CD14-positive monocyte (primary cell): ENCODE measurements around the gene LCP1. TPM values are rescaled to one million over a fixed set of nuclear protein-coding genes. Genes with fewer than 3 reads are reported as not detected.

Experiments
- DNase-seq, 3 donors: peaks; one replicate each; pipeline ENCODE4 v3.0.0-alpha.2; 2011 to 2022
- H2AFZ ChIP-seq: 2 replicates; pipeline ENCODE4 v1.6.0; 2012; ENCODE audit warnings: mild to moderate bottlenecking, low read depth, low read length, inconsistent platforms; ENCODE audit not compliant: insufficient read depth, poor library complexity, severe bottlenecking
- H3K27ac ChIP-seq, 2 donors: 1 replicate in 1 of 2; 2 replicates in 1 of 2; pipeline ENCODE4 v1.5.1; 2012 to 2013; ENCODE audit warnings: low read length in 2 of 2, control low read depth in 1 of 2, inconsistent platforms in 1 of 2, low read depth in 1 of 2, mild to moderate bottlenecking in 1 of 2
- H3K27me3 ChIP-seq, 2 donors: one replicate each; pipeline versions ENCODE4 v1.6.0 to v1.6.1; 2011 to 2013; ENCODE audit warnings: low read length in 2 of 2; ENCODE audit not compliant: control insufficient read depth in 2 of 2, insufficient read depth in 2 of 2
- H3K36me3 ChIP-seq, 2 donors: replicated peaks in 1 of 2; 1 replicate in 1 of 2; 2 replicates in 1 of 2; pipeline versions ENCODE4 v1.5.1 to v1.6.1; 2012 to 2013; ENCODE audit warnings: low read length in 2 of 2, control low read depth in 1 of 2, inconsistent platforms in 1 of 2, mild to moderate bottlenecking in 1 of 2; ENCODE audit not compliant: insufficient read depth in 2 of 2, control insufficient read depth in 1 of 2
- H3K4me1 ChIP-seq, 2 donors: 1 replicate in 1 of 2; 2 replicates in 1 of 2; pipeline versions ENCODE4 v1.5.1 to v1.6.1; 2012 to 2013; ENCODE audit warnings: low read length in 2 of 2, control low read depth in 1 of 2, inconsistent platforms in 1 of 2, mild to moderate bottlenecking in 1 of 2, moderate library complexity in 1 of 2; ENCODE audit not compliant: insufficient read depth in 2 of 2, control insufficient read depth in 1 of 2
- H3K4me2 ChIP-seq: replicated peaks from 2 replicates; pipeline ENCODE3; 2012; ENCODE audit warnings: low read length, moderate library complexity, mild to moderate bottlenecking; ENCODE audit not compliant: poor library complexity, severe bottlenecking; ENCODE audit errors: extremely low read depth
- H3K4me3 ChIP-seq, 3 experiments: fragments of 200-600 bp in 1 of 3; sonication (generic) in 1 of 3; replicated peaks in 1 of 3; 1 replicate in 2 of 3; 2 replicates in 1 of 3; pipeline ENCODE4 v1.5.1; 2011 to 2013; ENCODE audit warnings: low read length in 3 of 3, mild to moderate bottlenecking in 3 of 3, control low read depth in 2 of 3, low read depth in 2 of 3, inconsistent platforms in 1 of 3, moderate library complexity in 1 of 3
- H3K79me2 ChIP-seq: 2 replicates; pipeline ENCODE4 v1.6.0; 2012; ENCODE audit warnings: mild to moderate bottlenecking, control low read depth, inconsistent platforms, low read length, moderate library complexity; ENCODE audit not compliant: insufficient read depth
- H3K9ac ChIP-seq: 2 replicates; pipeline ENCODE4 v1.6.0; 2017; ENCODE audit warnings: low read length, mild to moderate bottlenecking; ENCODE audit not compliant: insufficient read depth, poor library complexity, severe bottlenecking
- H3K9me3 ChIP-seq, 2 donors: replicated peaks in 1 of 2; 1 replicate in 1 of 2; 2 replicates in 1 of 2; pipeline versions ENCODE4 v1.5.1 to v1.6.1; 2012 to 2013; ENCODE audit warnings: low read length in 2 of 2, control low read depth in 1 of 2; ENCODE audit not compliant: control insufficient read depth in 1 of 2, insufficient read depth in 1 of 2
- H4K20me1 ChIP-seq: 2 replicates; pipeline ENCODE4 v1.6.0; 2012; ENCODE audit warnings: mild to moderate bottlenecking, low read length, control low read depth, moderate library complexity; ENCODE audit not compliant: insufficient read depth
- H3K27ac Mint-ChIP-seq, 7 donors: one replicate each; pipeline ENCODE4 v1.8.0; 2020; ENCODE audit warnings: mild to moderate bottlenecking in 7 of 7, mixed read lengths in 7 of 7, moderate library complexity in 6 of 7, inconsistent platforms in 2 of 7
- H3K27me3 Mint-ChIP-seq, 3 donors: one replicate each; pipeline ENCODE4 v1.8.0; 2021 to 2022; ENCODE audit warnings: low read depth in 3 of 3, mild to moderate bottlenecking in 3 of 3, mixed read lengths in 3 of 3, moderate library complexity in 3 of 3, inconsistent platforms in 1 of 3
- H3K36me3 Mint-ChIP-seq, 2 donors: one replicate each; pipeline ENCODE4 v1.8.0; 2020; ENCODE audit warnings: mixed read lengths in 2 of 2, inconsistent platforms in 1 of 2, mild to moderate bottlenecking in 1 of 2
- H3K4me1 Mint-ChIP-seq: one replicate; pipeline ENCODE4 v1.8.0; 2020; ENCODE audit warnings: mild to moderate bottlenecking, mixed read lengths
- H3K4me3 Mint-ChIP-seq, 2 donors: one replicate each; pipeline ENCODE4 v1.8.0; 2020; ENCODE audit warnings: mild to moderate bottlenecking in 2 of 2, mixed read lengths in 2 of 2, moderate library complexity in 1 of 2
- H3K9me3 Mint-ChIP-seq, 7 donors: one replicate each; pipeline ENCODE4 v1.8.0; 2020 to 2022; ENCODE audit warnings: mixed read lengths in 7 of 7, mild to moderate bottlenecking in 6 of 7, moderate library complexity in 6 of 7, inconsistent platforms in 2 of 7
- WGBS: methylation state at CpG from one replicate; pipeline ENCODE4 v1.1.5; 2013; ENCODE audit warnings: missing lambda C conversion rate; ENCODE audit not compliant: insufficient coverage; 5-methylcytosine and 5-hydroxymethylcytosine counted together
- intact Hi-C, 2 donors: fragments of 100-400 bp; cut with micrococcal nuclease; formaldehyde crosslinking; loops; one replicate each; pipeline versions ENCODE4 v1.15.0 to v1.15.1; 2023
- polyA plus RNA-seq, 3 donors: library from polyadenylated mRNA; depleted of rRNA in 1 of 3; unstranded in 2 of 3; stranded (reverse) in 1 of 3; fragments of 300-500 nt in 2 of 3; fragments of >200 nt in 1 of 3; fragmentation: Illumina TruSeq in 2 of 3; gene quantifications; 1 replicate in 2 of 3; 2 replicates in 1 of 3; pipeline ENCODE4 v1.2.3, GENCODE V29; 2012 to 2021
- TF ChIP-seq, protein P1 (sequence below): fragments of 200-600 bp; IDR thresholded peaks from one replicate; pipeline ENCODE4 v1.8.0; 2022; ENCODE audit warnings: antibody characterized with exemption, mild to moderate bottlenecking

LCP1 gene
- polyA plus RNA-seq, 3 donors, result 653 to 2,003 (median 1,636) TPM

DNA sequence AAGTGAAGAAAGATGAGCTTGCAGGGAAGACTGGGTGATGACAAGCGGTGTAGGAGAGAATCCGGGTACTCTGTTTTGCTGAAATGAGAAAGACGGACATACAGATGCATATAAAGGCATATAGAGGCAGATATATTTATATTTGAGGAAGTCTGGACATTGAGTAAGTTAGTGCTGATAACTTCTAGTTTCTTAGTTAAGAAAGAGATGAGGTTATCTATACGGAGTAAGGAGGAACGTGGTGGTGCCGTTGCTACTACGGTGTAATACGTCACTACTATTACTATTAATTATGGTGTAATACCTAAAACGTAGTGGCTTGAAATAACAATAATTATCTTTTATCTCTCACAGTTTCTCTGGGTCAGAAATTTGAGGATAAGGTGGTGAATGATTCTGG is 67.4 kb downstream of the LCP1 start:
- no peaks in the 10 kb centered on the region for H3K36me3 Mint-ChIP-seq
- H3K4me1 ChIP-seq, result peaks cover 4 to 11% of the 10 kb centered on the region in 2 donors
- WGBS, result 60% methylated on average over 3 of the region's 9 CpGs
- H3K27me3 Mint-ChIP-seq, result peaks cover 0 to 3% (median 2%) of the 10 kb centered on the region in 3 donors
- TF ChIP-seq, protein P1, sequence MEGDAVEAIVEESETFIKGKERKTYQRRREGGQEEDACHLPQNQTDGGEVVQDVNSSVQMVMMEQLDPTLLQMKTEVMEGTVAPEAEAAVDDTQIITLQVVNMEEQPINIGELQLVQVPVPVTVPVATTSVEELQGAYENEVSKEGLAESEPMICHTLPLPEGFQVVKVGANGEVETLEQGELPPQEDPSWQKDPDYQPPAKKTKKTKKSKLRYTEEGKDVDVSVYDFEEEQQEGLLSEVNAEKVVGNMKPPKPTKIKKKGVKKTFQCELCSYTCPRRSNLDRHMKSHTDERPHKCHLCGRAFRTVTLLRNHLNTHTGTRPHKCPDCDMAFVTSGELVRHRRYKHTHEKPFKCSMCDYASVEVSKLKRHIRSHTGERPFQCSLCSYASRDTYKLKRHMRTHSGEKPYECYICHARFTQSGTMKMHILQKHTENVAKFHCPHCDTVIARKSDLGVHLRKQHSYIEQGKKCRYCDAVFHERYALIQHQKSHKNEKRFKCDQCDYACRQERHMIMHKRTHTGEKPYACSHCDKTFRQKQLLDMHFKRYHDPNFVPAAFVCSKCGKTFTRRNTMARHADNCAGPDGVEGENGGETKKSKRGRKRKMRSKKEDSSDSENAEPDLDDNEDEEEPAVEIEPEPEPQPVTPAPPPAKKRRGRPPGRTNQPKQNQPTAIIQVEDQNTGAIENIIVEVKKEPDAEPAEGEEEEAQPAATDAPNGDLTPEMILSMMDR, result no peak
- peaks cover 14% of the 10 kb centered on the region for H3K4me1 Mint-ChIP-seq
- H3K79me2 ChIP-seq, result no peaks in the 10 kb centered on the region
- intact Hi-C loops, result no loop called here
- no peaks in the 10 kb centered on the region for H3K27me3 ChIP-seq
- H3K9me3 ChIP-seq, result no peaks in the 10 kb centered on the region
- H3K27ac ChIP-seq, result peak overlapping the region in 1 of 2 donors; percentile 49
- peak; percentile 39 to 72 (median 65) for DNase-seq
- H3K4me3 Mint-ChIP-seq, result no peak overlapping the region
- H3K4me3 ChIP-seq, result no peak overlapping the region
- H3K4me2 ChIP-seq, result no peak overlapping the region
- H2AFZ ChIP-seq, result no peak overlapping the region
- H3K36me3 ChIP-seq, result no peaks in the 10 kb centered on the region
- peaks cover 0 to 5% (median 2%) of the 10 kb centered on the region in 7 donors for H3K9me3 Mint-ChIP-seq
- no peaks in the 10 kb centered on the region for H4K20me1 ChIP-seq
- no peak overlapping the region for H3K9ac ChIP-seq
- peak overlapping the region in 6 of 7 donors; percentile 67 to 92 (median 84) for H3K27ac Mint-ChIP-seq

DNA sequence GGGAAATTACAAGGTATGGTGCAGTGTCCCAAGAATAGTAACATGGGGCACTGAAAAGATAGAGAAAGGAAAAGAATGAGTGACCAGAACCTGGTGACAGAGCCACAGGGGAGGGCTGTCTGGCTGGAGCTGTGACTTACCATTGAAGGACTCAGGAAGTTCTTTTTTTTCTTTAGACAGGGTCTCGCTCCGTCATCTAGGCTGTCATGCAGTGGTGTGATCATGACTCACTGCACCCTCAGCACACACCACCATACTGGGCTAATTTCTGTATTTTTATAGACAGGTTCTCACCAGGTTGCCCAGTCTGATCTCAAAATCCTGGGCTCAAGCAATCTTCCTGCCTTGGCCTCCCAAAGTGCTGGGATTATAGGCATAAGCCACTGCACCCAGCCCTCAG is 68.4 kb downstream of the LCP1 start:
- H3K4me3 ChIP-seq, result no peak overlapping the region
- TF ChIP-seq, protein P1, result no peak
- no peak overlapping the region for H3K27ac ChIP-seq
- no peak overlapping the region for H3K9ac ChIP-seq
- H3K36me3 ChIP-seq, result no peaks in the 10 kb centered on the region
- no peak overlapping the region for H3K4me2 ChIP-seq
- H3K9me3 ChIP-seq, result no peaks in the 10 kb centered on the region
- Mint-ChIP-seq H3K4me3 (no peak overlapping the region), H3K9me3 (peaks cover 0 to 5% (median 2%) of the 10 kb centered on the region in 7 donors), H3K27me3 (peaks cover 0 to 3% (median 2%) of the 10 kb centered on the region in 3 donors), H3K36me3 (no peaks in the 10 kb centered on the region), H3K4me1 (peaks cover 14% of the 10 kb centered on the region), H3K27ac (peak overlapping the region in 6 of 7 donors; percentile 61 to 91 (median 84))
- peak; percentile 70 to 93 (median 84) for DNase-seq
- H4K20me1 ChIP-seq, result no peaks in the 10 kb centered on the region
- intact Hi-C loops, result no loop called here
- H3K79me2 ChIP-seq, result no peaks in the 10 kb centered on the region
- WGBS, result 75% methylated on average over 2 of the region's 2 CpGs
- H3K4me1 ChIP-seq, result peaks cover 4 to 11% of the 10 kb centered on the region in 2 donors
- H3K27me3 ChIP-seq, result no peaks in the 10 kb centered on the region
- no peak overlapping the region for H2AFZ ChIP-seq
